Adrenal gland (tissue), 5 donors: ENCODE data around the gene AHDC1.

ENCODE experiments used
- POLR2A ChIP-seq, 2 donors: fragments of 450-650 bp; IDR thresholded peaks; one replicate each; pipeline ENCODE4 v1.6.1; 2017; ENCODE audit warnings: antibody characterized with exemption in 2 of 2, mild to moderate bottlenecking in 2 of 2, moderate library complexity in 1 of 2
- TF ChIP-seq, protein P1 (sequence below), 6 experiments: fragments of 450-650 bp in 4 of 6; fragments of 200-600 bp in 2 of 6; sonication (generic) in 1 of 6; IDR thresholded peaks; 1 replicate in 5 of 6; 2 replicates in 1 of 6; pipeline versions ENCODE4 v1.5.1 to v1.8.0; 2016 to 2021; ENCODE audit warnings: antibody characterized with exemption in 6 of 6, mild to moderate bottlenecking in 2 of 6, moderate library complexity in 1 of 6
- donor health status: DM: no; HTN: no; CAD: no.

DNA sequence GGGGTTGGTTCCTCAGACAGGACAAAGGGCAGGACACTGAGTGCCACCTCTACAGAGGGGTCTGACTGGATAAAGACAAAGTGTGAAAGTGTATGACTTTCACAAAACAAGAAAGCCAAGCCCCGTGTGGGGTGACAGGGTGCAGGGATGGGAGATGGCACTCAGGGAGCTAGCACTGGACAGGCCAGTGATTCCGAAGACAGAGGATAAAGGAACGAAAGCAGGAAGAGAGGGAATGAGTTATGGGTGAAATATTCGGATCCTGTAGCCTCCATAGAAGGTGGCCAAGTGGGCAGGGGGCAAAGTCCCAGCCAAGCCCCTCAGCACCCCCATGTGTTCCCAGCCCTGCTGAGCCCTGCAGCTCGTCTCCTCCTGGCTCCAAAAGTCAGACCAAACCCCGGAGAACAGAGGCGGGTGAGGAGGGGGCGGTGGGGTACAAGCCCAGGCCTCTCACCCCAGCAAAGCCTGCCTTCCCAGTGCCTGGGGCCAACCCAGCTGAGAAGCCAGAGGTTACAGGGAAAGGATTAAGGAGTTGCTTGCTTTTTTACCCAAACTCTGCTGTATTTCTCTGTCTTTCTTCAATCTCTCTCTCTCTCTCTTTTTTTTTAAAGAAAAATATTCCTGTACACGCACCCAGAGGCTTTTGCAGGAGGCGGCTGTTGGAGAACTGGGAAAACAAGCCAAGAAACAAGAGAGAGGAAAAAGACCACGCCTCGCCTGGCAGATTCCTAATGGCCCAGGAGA is 99.9 kb downstream of the AHDC1 start:
- TF ChIP-seq, protein P1, sequence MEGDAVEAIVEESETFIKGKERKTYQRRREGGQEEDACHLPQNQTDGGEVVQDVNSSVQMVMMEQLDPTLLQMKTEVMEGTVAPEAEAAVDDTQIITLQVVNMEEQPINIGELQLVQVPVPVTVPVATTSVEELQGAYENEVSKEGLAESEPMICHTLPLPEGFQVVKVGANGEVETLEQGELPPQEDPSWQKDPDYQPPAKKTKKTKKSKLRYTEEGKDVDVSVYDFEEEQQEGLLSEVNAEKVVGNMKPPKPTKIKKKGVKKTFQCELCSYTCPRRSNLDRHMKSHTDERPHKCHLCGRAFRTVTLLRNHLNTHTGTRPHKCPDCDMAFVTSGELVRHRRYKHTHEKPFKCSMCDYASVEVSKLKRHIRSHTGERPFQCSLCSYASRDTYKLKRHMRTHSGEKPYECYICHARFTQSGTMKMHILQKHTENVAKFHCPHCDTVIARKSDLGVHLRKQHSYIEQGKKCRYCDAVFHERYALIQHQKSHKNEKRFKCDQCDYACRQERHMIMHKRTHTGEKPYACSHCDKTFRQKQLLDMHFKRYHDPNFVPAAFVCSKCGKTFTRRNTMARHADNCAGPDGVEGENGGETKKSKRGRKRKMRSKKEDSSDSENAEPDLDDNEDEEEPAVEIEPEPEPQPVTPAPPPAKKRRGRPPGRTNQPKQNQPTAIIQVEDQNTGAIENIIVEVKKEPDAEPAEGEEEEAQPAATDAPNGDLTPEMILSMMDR (IDR thresholded peaks at IDR 0.05): no peak
- peak in 1 of 2 donors; percentile 38 for TF ChIP-seq POLR2A (IDR thresholded peaks at IDR 0.05)
